ENCODE data around the gene BGLAP. TPM values are rescaled to one million over a fixed set of nuclear protein-coding genes. Genes with fewer than 3 reads are reported as not detected.

Gene BGLAP
- total RNA-seq, 4 donors from 2014 or later: 0.82 to 5.0 TPM; not detected in 2

GRCh38 chr1:156226782-156227181 is 15.2 kb upstream of the BGLAP start:
- TF ChIP-seq, protein P1, sequence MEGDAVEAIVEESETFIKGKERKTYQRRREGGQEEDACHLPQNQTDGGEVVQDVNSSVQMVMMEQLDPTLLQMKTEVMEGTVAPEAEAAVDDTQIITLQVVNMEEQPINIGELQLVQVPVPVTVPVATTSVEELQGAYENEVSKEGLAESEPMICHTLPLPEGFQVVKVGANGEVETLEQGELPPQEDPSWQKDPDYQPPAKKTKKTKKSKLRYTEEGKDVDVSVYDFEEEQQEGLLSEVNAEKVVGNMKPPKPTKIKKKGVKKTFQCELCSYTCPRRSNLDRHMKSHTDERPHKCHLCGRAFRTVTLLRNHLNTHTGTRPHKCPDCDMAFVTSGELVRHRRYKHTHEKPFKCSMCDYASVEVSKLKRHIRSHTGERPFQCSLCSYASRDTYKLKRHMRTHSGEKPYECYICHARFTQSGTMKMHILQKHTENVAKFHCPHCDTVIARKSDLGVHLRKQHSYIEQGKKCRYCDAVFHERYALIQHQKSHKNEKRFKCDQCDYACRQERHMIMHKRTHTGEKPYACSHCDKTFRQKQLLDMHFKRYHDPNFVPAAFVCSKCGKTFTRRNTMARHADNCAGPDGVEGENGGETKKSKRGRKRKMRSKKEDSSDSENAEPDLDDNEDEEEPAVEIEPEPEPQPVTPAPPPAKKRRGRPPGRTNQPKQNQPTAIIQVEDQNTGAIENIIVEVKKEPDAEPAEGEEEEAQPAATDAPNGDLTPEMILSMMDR (IDR thresholded peaks at IDR 0.05): no peak
- DNase-seq (ENCODE audit: low spot score) (no peak), ATAC-seq (ENCODE audit: low FRiP score) (no peak)

DNA sequence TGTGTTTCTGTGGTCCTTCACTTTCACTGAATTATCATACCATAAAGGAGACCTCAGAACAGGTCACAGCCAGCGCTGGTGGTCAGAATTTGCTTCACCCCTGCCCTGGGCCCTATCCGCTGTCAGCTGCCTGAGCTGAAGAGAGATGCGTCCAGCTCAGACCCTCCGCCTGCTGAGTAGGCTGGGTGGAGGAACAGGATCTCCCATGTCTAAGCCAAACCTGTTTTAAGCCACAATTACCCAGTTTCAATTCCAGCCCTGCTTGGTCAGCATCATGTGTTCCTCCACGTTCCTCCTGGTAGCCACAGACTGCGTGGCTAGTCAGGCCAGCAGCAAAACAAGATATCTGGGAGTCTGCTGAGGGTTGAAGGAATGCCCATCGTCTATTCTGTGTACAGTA is 13.5 kb upstream of the BGLAP start:
- DNase-seq (ENCODE audit: low spot score): no peak
- no peak for ATAC-seq (ENCODE audit: low FRiP score)
- TF ChIP-seq, protein P1 (IDR thresholded peaks at IDR 0.05): no peak

DNA sequence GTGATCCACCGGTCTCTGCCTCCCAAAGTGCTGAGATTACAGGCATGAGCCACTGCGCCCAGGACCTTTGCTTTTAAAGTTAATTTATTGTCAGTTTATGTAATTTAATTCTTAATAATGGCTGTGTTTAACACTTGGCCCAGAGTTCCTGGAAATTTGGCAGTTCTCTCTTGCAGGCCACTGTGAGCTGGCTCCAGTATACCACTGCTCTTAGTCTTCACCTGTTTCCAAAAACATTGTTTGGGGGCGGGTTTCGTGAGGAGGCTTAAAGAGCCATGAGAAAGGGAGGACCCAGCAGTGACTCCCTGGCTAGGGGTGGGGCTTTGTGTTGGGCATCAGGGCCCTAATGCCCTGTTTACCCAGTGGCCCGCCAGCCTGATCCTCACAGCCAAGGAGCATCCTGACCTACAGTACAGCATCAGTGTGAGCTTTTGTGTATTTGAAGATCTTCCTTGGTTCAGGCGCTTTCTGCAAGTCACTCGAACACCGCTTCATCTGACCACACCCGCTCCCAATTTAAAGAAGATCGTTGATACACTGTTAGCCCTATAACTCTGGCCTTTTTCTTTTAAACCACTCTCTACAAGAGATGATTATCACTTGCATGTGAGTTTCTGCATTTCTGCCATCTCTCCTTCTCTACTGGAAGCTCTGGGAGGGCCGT is 12.0 kb upstream of the BGLAP start:
- no peak for DNase-seq (ENCODE audit: low spot score)
- ATAC-seq (ENCODE audit: low FRiP score): no peak
- TF ChIP-seq, protein P1 (IDR thresholded peaks at IDR 0.05): no peak

DNA sequence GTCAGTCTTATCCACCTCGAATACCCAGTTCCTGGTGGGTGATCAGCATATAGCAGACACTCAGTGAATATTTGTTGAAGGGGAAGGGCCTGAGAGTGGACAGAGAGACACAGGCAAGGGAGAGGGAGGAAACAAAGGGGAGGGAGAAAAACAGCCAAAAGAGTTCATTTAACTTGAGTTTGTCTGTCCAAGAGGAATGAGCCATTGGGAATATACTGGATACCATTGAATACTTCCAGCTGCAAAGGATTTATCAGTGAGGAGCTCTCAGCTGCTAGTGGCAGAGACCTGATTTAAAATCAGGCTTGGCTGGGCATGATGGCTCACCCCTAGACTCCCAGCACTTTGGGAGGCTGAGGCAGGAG is 11.5 kb upstream of the BGLAP start:
- ATAC-seq (ENCODE audit: low FRiP score) (no peak), DNase-seq (ENCODE audit: low spot score) (no peak)
- TF ChIP-seq, protein P1 (IDR thresholded peaks at IDR 0.05): no peak

- TF ChIP-seq, protein P1 (IDR thresholded peaks at IDR 0.05): no peak
- no peak for ATAC-seq (ENCODE audit: low FRiP score)
- no peak for DNase-seq (ENCODE audit: low spot score)
Observed at GRCh38 chr1:156232201-156232894, 9.6 kb upstream of the BGLAP start.

GRCh38 chr1:156233426-156234127 is 8.4 kb upstream of the BGLAP start:
- TF ChIP-seq, protein P1 (IDR thresholded peaks at IDR 0.05): no peak
- ATAC-seq (ENCODE audit: low FRiP score) (peak; percentile 24), DNase-seq (ENCODE audit: low spot score) (no peak)

Data from omental fat pad (tissue), 4 donors.